HFFc6 (cell line): Measurements from ENCODE around the gene HK3. TPM values are rescaled to one million over a fixed set of nuclear protein-coding genes. Genes with fewer than 3 reads are reported as not detected.
"Not testable (repeated sequence)": the region's sequence is repeated elsewhere in the genome, so short reads cannot be mapped to it uniquely, and the experiment has no call there.

Experiments used
- DNase-seq: peaks from one replicate; pipeline ENCODE4 v3.0.0-alpha.2; 2018
- H3K27ac Mint-ChIP-seq: 2 replicates; pipeline ENCODE4 v1.8.0; 2020; ENCODE audit warnings: mild to moderate bottlenecking, mixed read lengths
- H3K27me3 Mint-ChIP-seq: 2 replicates; pipeline ENCODE4 v1.8.0; 2021; ENCODE audit warnings: mild to moderate bottlenecking, moderate library complexity, mixed read lengths; ENCODE audit not compliant: insufficient read depth
- H3K36me3 Mint-ChIP-seq: 2 replicates; pipeline ENCODE4 v1.8.0; 2021; ENCODE audit warnings: low read depth, mixed read lengths
- H3K4me1 Mint-ChIP-seq: 2 replicates; pipeline ENCODE4 v1.8.0; 2020; ENCODE audit warnings: low read depth, mixed read lengths
- H3K4me3 Mint-ChIP-seq: 2 replicates; pipeline ENCODE4 v1.8.0; 2020; ENCODE audit warnings: mild to moderate bottlenecking, moderate library complexity, mixed read lengths
- H3K9me3 Mint-ChIP-seq: 2 replicates; pipeline ENCODE4 v1.8.0; 2020; ENCODE audit warnings: mild to moderate bottlenecking, mixed read lengths
- total RNA-seq, 6 experiments: library from RNA; stranded (reverse); fragmentation: NEBNext Ultra II Directional; extraction: Animal tissue kit (Norgen Biotek cat#: 25700); gene quantifications; 2 replicates in 1 of 6; 3 replicates in 5 of 6; pipeline ENCODE4 v1.2.3, GENCODE V29; 2021
- TF ChIP-seq, protein P1 (sequence below): fragments of 200-600 bp; sonication (generic); IDR thresholded peaks from 2 replicates; pipeline ENCODE4 v1.5.0; 2021; ENCODE audit warnings: antibody characterized with exemption, mild to moderate bottlenecking

The HK3 gene
- total RNA-seq, 6 experiments from 2014 or later = not detected

DNA sequence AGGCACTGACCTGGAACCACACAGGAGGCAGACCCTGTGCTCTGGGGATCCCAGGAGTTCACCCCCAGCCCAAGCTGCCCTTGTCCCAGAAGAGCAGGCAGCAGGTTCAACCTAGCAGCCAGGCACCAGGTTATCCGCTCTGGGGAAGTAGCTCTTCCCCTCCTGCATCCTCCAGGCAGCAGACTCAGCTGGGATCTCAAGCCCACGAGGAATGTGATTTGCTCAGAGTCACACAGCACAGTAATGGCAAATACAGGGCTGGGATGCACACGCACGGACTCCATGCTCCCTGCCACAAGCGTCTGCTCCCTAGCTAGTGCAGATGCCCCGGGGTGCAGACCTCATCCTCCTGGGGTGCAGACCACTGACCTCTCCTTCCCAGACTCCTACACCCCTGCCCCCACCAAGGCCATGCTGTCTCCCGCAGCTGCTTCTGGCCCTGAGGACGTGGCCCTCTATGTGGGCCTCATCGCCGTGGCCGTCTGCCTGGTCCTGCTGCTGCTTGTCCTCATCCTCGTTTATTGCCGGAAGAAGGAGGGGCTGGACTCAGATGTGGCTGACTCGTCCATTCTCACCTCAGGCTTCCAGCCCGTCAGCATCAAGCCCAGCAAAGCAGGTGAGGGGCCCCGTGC lies 25.5 kb downstream of the HK3 start:
- Mint-ChIP-seq H3K27ac (no peak overlapping the region), H3K9me3 (no peaks in the 10 kb centered on the region), H3K4me1 (no peaks in the 10 kb centered on the region), H3K36me3 (no peaks in the 10 kb centered on the region), H3K4me3 (no peak overlapping the region), H3K27me3 (peaks cover 38% of the 10 kb centered on the region)
- no peak for DNase-seq
- TF ChIP-seq, protein P1, sequence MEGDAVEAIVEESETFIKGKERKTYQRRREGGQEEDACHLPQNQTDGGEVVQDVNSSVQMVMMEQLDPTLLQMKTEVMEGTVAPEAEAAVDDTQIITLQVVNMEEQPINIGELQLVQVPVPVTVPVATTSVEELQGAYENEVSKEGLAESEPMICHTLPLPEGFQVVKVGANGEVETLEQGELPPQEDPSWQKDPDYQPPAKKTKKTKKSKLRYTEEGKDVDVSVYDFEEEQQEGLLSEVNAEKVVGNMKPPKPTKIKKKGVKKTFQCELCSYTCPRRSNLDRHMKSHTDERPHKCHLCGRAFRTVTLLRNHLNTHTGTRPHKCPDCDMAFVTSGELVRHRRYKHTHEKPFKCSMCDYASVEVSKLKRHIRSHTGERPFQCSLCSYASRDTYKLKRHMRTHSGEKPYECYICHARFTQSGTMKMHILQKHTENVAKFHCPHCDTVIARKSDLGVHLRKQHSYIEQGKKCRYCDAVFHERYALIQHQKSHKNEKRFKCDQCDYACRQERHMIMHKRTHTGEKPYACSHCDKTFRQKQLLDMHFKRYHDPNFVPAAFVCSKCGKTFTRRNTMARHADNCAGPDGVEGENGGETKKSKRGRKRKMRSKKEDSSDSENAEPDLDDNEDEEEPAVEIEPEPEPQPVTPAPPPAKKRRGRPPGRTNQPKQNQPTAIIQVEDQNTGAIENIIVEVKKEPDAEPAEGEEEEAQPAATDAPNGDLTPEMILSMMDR = no peak

DNA sequence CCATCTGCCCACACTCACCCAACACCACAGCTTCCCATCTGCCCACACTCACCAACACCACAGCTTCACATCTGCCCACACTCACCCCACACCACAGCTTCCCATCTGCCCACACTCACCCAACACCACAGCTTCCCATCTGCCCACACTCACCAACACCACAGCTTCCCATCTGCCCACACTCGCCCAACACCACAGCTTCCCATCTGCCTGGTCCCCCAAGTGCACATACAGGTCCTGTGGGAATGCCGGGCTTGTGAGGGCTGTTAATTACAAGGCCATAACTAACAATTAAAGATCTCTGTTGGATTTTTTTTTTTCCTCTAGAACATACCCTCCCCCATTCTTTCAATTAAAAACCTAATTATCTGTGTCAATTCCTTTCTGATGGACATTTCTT lies 26.1 kb downstream of the HK3 start:
- not testable (repeated sequence) for H3K36me3 Mint-ChIP-seq, H3K4me3 Mint-ChIP-seq, H3K27ac Mint-ChIP-seq, DNase-seq, H3K4me1 Mint-ChIP-seq, H3K9me3 Mint-ChIP-seq
- H3K27me3 Mint-ChIP-seq = peaks cover 38% of the 10 kb centered on the region

DNA sequence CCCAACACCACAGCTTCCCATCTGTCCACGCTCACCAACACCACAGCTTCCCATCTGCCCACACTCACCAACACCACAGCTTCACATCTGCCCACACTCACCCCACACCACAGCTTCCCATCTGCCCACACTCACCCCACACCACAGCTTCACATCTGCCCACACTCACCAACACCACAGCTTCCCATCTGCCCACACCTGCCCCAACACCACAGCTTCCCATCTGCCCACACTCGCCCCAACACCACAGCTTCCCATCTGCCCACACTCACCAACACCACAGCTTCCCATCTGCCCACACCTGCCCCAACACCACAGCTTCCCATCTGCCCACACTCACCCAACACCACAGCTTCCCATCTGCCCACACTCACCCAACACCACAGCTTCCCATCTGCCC lies 26.6 kb downstream of the HK3 start:
- H3K27ac Mint-ChIP-seq, DNase-seq, H3K4me1 Mint-ChIP-seq, H3K4me3 Mint-ChIP-seq, H3K9me3 Mint-ChIP-seq, H3K36me3 Mint-ChIP-seq: not testable (repeated sequence)
- H3K27me3 Mint-ChIP-seq = peaks cover 39% of the 10 kb centered on the region

DNA sequence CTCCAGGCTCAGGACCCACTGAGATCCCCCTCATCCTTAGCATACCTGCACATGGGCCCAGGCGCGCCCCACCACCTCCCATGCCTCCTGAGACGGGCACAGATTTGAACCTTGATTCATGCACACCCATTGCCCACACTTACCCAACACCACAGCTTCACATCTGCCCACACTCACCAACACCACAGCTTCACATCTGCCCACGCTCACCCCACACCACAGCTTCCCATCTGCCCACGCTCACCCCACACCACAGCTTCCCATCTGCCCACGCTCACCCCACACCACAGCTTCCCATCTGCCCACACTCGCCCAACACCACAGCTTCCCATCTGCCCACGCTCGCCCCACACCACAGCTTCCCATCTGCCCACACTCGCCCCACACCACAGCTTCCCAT lies 28.5 kb downstream of the HK3 start:
- DNase-seq, H3K9me3 Mint-ChIP-seq, H3K4me3 Mint-ChIP-seq, H3K27ac Mint-ChIP-seq, H3K4me1 Mint-ChIP-seq, H3K36me3 Mint-ChIP-seq: not testable (repeated sequence)
- H3K27me3 Mint-ChIP-seq = peaks cover 45% of the 10 kb centered on the region

DNA sequence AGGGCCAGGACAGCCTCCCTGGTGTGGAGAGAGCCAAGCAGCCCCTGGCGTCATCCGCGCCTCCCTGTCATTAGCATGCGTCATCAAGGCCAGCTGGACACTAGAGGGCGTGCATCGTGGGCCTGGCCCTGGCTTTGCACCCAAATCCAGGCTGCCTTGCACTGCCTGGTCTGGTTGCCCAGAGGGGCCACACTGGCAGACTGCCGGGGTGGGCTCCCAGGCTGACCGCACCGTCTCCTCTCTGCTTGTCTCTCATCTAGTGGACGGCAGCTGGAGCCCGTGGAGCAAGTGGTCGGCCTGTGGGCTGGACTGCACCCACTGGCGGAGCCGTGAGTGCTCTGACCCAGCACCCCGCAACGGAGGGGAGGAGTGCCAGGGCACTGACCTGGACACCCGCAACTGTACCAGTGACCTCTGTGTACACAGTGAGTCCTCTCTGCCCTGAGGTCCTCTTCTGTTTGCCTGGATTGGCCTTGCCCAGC lies 29.0 kb downstream of the HK3 start:
- TF ChIP-seq, protein P1 = peak; percentile 79
- no peak overlapping the region for H3K4me3 Mint-ChIP-seq
- no peaks in the 10 kb centered on the region for H3K36me3 Mint-ChIP-seq
- no peaks in the 10 kb centered on the region for H3K9me3 Mint-ChIP-seq
- no peaks in the 10 kb centered on the region for H3K4me1 Mint-ChIP-seq
- H3K27ac Mint-ChIP-seq = no peak overlapping the region
- peaks cover 45% of the 10 kb centered on the region for H3K27me3 Mint-ChIP-seq
- DNase-seq = peak; percentile 49

DNA sequence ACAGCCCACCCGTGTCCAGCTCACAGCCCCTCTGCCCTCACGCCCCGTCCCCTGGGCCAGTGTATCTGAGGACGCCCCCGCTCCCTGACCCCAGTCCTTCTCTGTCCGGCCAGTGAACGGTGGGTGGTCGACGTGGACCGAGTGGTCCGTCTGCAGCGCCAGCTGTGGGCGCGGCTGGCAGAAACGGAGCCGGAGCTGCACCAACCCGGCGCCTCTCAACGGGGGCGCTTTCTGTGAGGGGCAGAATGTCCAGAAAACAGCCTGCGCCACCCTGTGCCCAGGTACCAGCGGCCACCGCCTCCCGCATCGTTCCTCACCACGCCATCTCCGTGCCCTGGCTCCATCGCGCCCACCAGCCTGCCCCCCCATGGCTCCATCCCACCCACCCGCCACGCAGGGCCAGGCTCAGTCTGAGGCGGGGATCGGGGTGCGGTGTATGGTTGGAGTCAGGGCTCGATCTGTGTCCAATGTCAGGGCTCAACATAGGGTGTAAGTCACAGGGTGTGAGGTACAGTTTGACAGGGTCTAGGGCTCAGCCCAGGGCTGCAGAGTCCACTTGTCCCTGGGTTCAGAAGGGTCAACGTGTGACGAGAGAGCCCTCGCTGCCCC lies 29.5 kb downstream of the HK3 start:
- TF ChIP-seq, protein P1 = no peak
- no peaks in the 10 kb centered on the region for H3K4me1 Mint-ChIP-seq
- no peaks in the 10 kb centered on the region for H3K9me3 Mint-ChIP-seq
- no peak overlapping the region for H3K27ac Mint-ChIP-seq
- H3K36me3 Mint-ChIP-seq = no peaks in the 10 kb centered on the region
- H3K4me3 Mint-ChIP-seq = no peak overlapping the region
- no peak for DNase-seq
- peaks cover 44% of the 10 kb centered on the region for H3K27me3 Mint-ChIP-seq

DNA sequence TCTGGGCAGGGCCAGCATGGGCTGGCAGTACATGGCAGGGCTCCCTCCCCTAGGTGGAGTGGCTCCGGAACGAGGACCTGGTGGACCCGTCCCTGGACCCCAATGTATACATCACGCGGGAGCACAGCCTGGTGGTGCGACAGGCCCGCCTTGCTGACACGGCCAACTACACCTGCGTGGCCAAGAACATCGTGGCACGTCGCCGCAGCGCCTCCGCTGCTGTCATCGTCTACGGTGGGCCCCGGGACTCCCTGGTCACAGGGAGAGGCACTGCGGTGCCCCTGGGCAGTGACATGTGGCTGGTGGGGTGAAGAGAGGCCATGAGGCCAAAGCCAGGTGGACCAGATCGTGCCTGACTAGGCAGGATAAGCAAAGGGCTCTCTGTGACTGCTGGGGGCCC lies 30.4 kb downstream of the HK3 start:
- Mint-ChIP-seq H3K4me3 (no peak overlapping the region), H3K27ac (no peak overlapping the region), H3K36me3 (no peaks in the 10 kb centered on the region), H3K9me3 (no peaks in the 10 kb centered on the region), H3K4me1 (no peaks in the 10 kb centered on the region), H3K27me3 (peaks cover 44% of the 10 kb centered on the region)
- DNase-seq = no peak
- TF ChIP-seq, protein P1 = no peak
